Suprapubic skin (tissue), 4 donors: Measurements from ENCODE around the gene CLEC9A. TPM values are rescaled to one million over a fixed set of nuclear protein-coding genes. Genes with fewer than 3 reads are reported as not detected.

Experiments used
- DNase-seq, 2 donors: peaks; one replicate each; pipeline ENCODE4 v3.0.0-alpha.2; 2019; ENCODE audit warnings: low spot score in 2 of 2
- H3K27ac ChIP-seq: fragments of 200-600 bp; sonication (generic); one replicate; pipeline ENCODE4 v1.5.1; 2019
- H3K27me3 ChIP-seq: fragments of 200-600 bp; sonication (generic); one replicate; pipeline ENCODE4 v1.5.1; 2019
- H3K36me3 ChIP-seq: fragments of 200-600 bp; sonication (generic); one replicate; pipeline ENCODE4 v1.5.1; 2019
- H3K4me1 ChIP-seq: fragments of 200-600 bp; sonication (generic); one replicate; pipeline ENCODE4 v1.5.1; 2019
- H3K4me3 ChIP-seq: fragments of 200-600 bp; sonication (generic); one replicate; pipeline ENCODE4 v1.5.1; 2019; ENCODE audit warnings: mild to moderate bottlenecking
- H3K9me3 ChIP-seq: fragments of 200-600 bp; sonication (generic); one replicate; pipeline ENCODE4 v1.5.1; 2019
- CTCF ChIP-seq, 2 donors: fragments of 200-600 bp in 1 of 2; fragments of 450-650 bp in 1 of 2; sonication (generic) in 1 of 2; IDR thresholded peaks; one replicate each; pipeline ENCODE4 v1.5.1; 2016 to 2019; ENCODE audit warnings: antibody characterized with exemption in 2 of 2, mild to moderate bottlenecking in 1 of 2, moderate library complexity in 1 of 2
- EP300 ChIP-seq: sonication (generic); formaldehyde crosslinking; IDR thresholded peaks from one replicate; pipeline ENCODE4 v1.6.1; 2017; ENCODE audit warnings: antibody characterized with exemption
- POLR2A ChIP-seq, 2 donors: fragments of 450-650 bp; IDR thresholded peaks; one replicate each; pipeline ENCODE4 v1.6.1; 2017; ENCODE audit warnings: antibody characterized with exemption in 2 of 2, mild to moderate bottlenecking in 2 of 2, moderate library complexity in 2 of 2
- POLR2AphosphoS5 ChIP-seq, 3 donors: sonication (generic); formaldehyde crosslinking; IDR thresholded peaks; one replicate each; pipeline ENCODE4 v1.6.1; 2017; ENCODE audit warnings: antibody characterized with exemption in 3 of 3
- WGBS: methylation state at CpG from one replicate; pipeline ENCODE4 v1.1.5; 2018; 5-methylcytosine and 5-hydroxymethylcytosine counted together
- total RNA-seq, 4 donors: library from RNA; depleted of rRNA; stranded (reverse); fragments of >200 nt; gene quantifications; one replicate each; pipeline ENCODE4 v1.1.0, GENCODE V29; 2016

CLEC9A gene
- total RNA-seq, 4 donors from 2014 or later = not detected

GRCh38 chr12:10113075-10113474 is 82.6 kb downstream of the CLEC9A start:
- Histone ChIP-seq H3K4me1 (no peaks in the 10 kb centered on the region), H3K36me3 (no peaks in the 10 kb centered on the region), H3K9me3 (peaks cover 3% of the 10 kb centered on the region), H3K27me3 (no peaks in the 10 kb centered on the region), H3K27ac (no peak overlapping the region), H3K4me3 (no peak overlapping the region)
- TF ChIP-seq CTCF (IDR thresholded peaks at IDR 0.05) = no peak
- no peak for TF ChIP-seq POLR2AphosphoS5 (IDR thresholded peaks at IDR 0.05)
- TF ChIP-seq POLR2A (IDR thresholded peaks at IDR 0.05) = no peak
- TF ChIP-seq EP300 = no peak
- no peak for DNase-seq
- 83% methylated on average over 1 of the region's 1 CpG for WGBS

GRCh38 chr12:10113920-10114319 is 83.4 kb downstream of the CLEC9A start:
- Histone ChIP-seq H3K9me3 (peaks cover 3% of the 10 kb centered on the region), H3K27me3 (no peaks in the 10 kb centered on the region), H3K4me1 (no peaks in the 10 kb centered on the region), H3K27ac (no peak overlapping the region), H3K36me3 (no peaks in the 10 kb centered on the region), H3K4me3 (no peak overlapping the region)
- no peak for TF ChIP-seq CTCF (IDR thresholded peaks at IDR 0.05)
- TF ChIP-seq POLR2AphosphoS5 (IDR thresholded peaks at IDR 0.05) = no peak
- TF ChIP-seq EP300 = no peak
- TF ChIP-seq POLR2A (IDR thresholded peaks at IDR 0.05) = no peak
- no peak for DNase-seq
- 62% methylated on average over 1 of the region's 1 CpG for WGBS

- no peaks in the 10 kb centered on the region for H3K36me3 ChIP-seq
- no peak for TF ChIP-seq CTCF (IDR thresholded peaks at IDR 0.05)
- TF ChIP-seq EP300 = no peak
- TF ChIP-seq POLR2A (IDR thresholded peaks at IDR 0.05) = no peak
- TF ChIP-seq POLR2AphosphoS5 (IDR thresholded peaks at IDR 0.05) = no peak
- WGBS = 96% methylated on average over 15 of the region's 15 CpGs
- H3K4me3 ChIP-seq = no peak overlapping the region
- H3K27me3 ChIP-seq = no peaks in the 10 kb centered on the region
- DNase-seq = no peak
- H3K9me3 ChIP-seq = peaks cover 3% of the 10 kb centered on the region
- H3K4me1 ChIP-seq = no peaks in the 10 kb centered on the region
- no peak overlapping the region for H3K27ac ChIP-seq
Measured at GRCh38 chr12:10115311-10115710, 84.8 kb downstream of the CLEC9A start.

Other genes with a start within 250 kb of the CLEC9A start
- gene KLRF1, start 203.2 kb upstream of the CLEC9A start, total RNA-seq = not detected
- 10 to 100 TPM; 41.9 to 81.2 (median 53.5) TPM for gene CLEC2B, start 161.3 kb upstream of the CLEC9A start, total RNA-seq
- gene KLRF2, start 149.2 kb upstream of the CLEC9A start, total RNA-seq = not detected
- 10 to 100 TPM; 35.7 to 68.5 (median 60.8) TPM for gene CLEC2A, start 98.3 kb upstream of the CLEC9A start, total RNA-seq
- under 1 TPM in 1 of 4 donors, not detected in 3; 0.30 TPM for gene CLEC12A, start 59.3 kb upstream of the CLEC9A start, total RNA-seq
- gene CLEC1B, start 31.6 kb upstream of the CLEC9A start, total RNA-seq = not detected
- gene CLEC12B, start 20.1 kb upstream of the CLEC9A start, total RNA-seq = 1 to 10 TPM; 2.0 to 5.9 (median 4.3) TPM
- 1 to 10 TPM in 2 of 4 donors, under 1 TPM in 2; 0.42 to 2.1 (median 1.1) TPM for gene CLEC1A, start 68.3 kb downstream of the CLEC9A start, total RNA-seq
- 1 to 10 TPM; 3.7 to 6.6 (median 4.1) TPM for gene CLEC7A, start 99.5 kb downstream of the CLEC9A start, total RNA-seq
- gene OLR1, start 141.4 kb downstream of the CLEC9A start, total RNA-seq = not detected
- gene TMEM52B, start 148.3 kb downstream of the CLEC9A start, total RNA-seq = under 1 TPM in 1 of 4 donors, not detected in 3; 0.16 TPM
- 10 to 100 TPM; 48.7 to 94.6 (median 81.1) TPM for gene GABARAPL1, start 182.2 kb downstream of the CLEC9A start, total RNA-seq